ENCODE measurements around the gene PTPRK.

Gene PTPRK

GRCh38 chr6:128494440-128494839, 26.0 kb downstream of the PTPRK start:
- TF ChIP-seq CTCF (IDR thresholded peaks at IDR 0.05; ENCODE audit: control extremely low read depth, extremely low read depth, low read depth, missing control alignments) = no peak
- ChIA-PET POLR2A (interaction anchor here (0.7 kb wide), 1 partner anchor 155 kb away, joined by 7 read pairs; no protein-coding TSS in a partner anchor), CTCF (no interaction called here)
- no peak for DNase-seq (ENCODE audit: extremely low spot score)

- DNase-seq (ENCODE audit: extremely low spot score) = no peak
- TF ChIP-seq CTCF (IDR thresholded peaks at IDR 0.05; ENCODE audit: control extremely low read depth, extremely low read depth, low read depth, missing control alignments) = no peak
- POLR2A ChIA-PET = interaction anchor here (0.7 kb wide), 1 partner anchor 154 kb away, joined by 7 read pairs; no protein-coding TSS in a partner anchor
- CTCF ChIA-PET = no interaction called here
Measured at GRCh38 chr6:128493877-128494276, 26.5 kb downstream of the PTPRK start.

- ChIA-PET POLR2A (no interaction called here), CTCF (no interaction called here)
- no peak for DNase-seq (ENCODE audit: extremely low spot score)
- no peak for TF ChIP-seq CTCF (IDR thresholded peaks at IDR 0.05; ENCODE audit: control extremely low read depth, extremely low read depth, low read depth, missing control alignments)
Measured at GRCh38 chr6:128492386-128492785, 28.0 kb downstream of the PTPRK start.

GRCh38 chr6:128491610-128492206, 28.7 kb downstream of the PTPRK start:
- TF ChIP-seq CTCF (IDR thresholded peaks at IDR 0.05; ENCODE audit: control extremely low read depth, extremely low read depth, low read depth, missing control alignments) = no peak
- ChIA-PET POLR2A (no interaction called here), CTCF (interaction anchor here (1.0 kb wide), 1 partner anchor 21 kb away, joined by 3 read pairs; no protein-coding TSS in a partner anchor)
- DNase-seq (ENCODE audit: extremely low spot score) = no peak

- POLR2A ChIA-PET = no interaction called here
- no peak for DNase-seq (ENCODE audit: extremely low spot score)
- TF ChIP-seq CTCF (IDR thresholded peaks at IDR 0.05; ENCODE audit: control extremely low read depth, extremely low read depth, low read depth, missing control alignments) = no peak
- CTCF ChIA-PET = interaction anchor here (0.9 to 1.0 kb wide), 2 partner anchors 21 to 29 kb away, joined by 3 read pairs; partner anchors contain the start of gene PTPRK
Measured at GRCh38 chr6:128491100-128491581, 29.3 kb downstream of the PTPRK start.

GRCh38 chr6:128487746-128488145, 32.7 kb downstream of the PTPRK start:
- no peak for TF ChIP-seq CTCF (IDR thresholded peaks at IDR 0.05; ENCODE audit: control extremely low read depth, extremely low read depth, low read depth, missing control alignments)
- DNase-seq (ENCODE audit: extremely low spot score) = no peak
- POLR2A ChIA-PET = no interaction called here
- CTCF ChIA-PET = no interaction called here

All from GM10248 (cell line).